Measurements from ENCODE around the gene BTK.
A peak's percentile ranks its signal among the peaks of the same experiment; 100 is the strongest.

Gene BTK

DNA sequence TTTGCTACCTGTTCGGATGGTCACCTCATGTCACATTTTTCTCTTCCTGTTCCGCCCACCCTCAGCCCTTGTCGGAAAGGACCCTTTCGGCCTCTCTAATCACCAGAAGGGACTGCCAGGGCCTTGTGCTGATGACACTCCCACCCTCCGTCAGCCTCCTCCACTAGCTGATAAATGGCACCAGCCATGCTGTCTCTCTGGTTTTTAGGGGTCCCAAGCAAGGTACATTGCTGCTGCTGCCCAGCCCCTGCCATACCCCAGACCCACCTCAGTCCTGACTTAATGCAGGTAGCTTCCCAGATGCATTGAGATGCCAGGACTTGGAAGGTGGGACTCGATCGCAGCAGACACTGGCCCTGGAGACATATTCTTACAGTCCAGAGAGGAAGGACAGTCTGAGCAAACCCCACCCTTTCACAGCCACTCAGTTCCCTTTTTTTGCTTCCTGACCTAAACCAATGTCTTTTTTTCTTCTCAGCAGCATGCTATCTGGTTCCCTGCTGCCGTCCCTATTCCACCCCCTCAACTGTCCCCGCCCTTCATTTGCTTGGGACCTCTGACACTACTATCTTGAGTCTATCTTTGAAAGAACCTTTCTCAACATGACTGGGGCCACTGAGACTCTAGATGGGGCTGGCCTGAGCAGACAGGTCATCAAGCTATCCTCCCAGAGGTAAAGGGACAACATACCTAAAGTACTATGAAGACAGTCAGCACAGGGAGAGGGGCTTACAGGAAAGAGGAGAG, at the start of gene BTK:
Gene BTK (minus strand): TSS at position 397 of the 747 bp plus-strand sequence. CDS start 10,907 bp downstream, outside the sequence.
- peak; percentile 62 for DNase-seq

DNA sequence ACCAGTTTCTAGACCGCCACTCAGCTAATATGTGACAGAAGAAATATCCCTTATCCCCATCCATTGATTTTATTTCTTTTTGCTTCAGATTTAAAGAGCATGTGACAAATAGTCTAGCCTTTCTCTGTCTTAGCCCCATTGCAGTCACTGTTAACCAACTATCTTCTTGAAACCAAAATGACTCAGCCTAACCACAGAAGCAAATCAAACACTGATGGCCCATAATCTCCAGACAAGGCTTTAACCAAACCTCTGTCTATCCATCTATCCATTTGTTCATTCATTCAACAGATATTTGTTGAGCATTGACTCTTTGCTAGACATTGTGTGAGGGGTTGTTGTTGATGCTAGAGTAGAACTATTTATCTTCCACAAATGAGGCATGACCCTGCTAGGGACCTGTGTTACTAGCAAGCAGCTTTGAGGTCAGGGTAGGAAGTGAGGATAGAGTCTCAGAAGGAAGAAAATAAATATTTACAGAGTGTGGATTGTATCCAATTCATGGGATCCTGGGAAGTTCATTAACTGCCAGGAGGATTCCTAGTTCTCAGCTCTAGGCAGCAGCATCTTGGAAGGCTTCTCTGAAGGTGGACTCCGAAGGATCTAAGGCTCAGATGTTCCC, 44.6 kb upstream of the BTK start:
- no peak for DNase-seq

DNA sequence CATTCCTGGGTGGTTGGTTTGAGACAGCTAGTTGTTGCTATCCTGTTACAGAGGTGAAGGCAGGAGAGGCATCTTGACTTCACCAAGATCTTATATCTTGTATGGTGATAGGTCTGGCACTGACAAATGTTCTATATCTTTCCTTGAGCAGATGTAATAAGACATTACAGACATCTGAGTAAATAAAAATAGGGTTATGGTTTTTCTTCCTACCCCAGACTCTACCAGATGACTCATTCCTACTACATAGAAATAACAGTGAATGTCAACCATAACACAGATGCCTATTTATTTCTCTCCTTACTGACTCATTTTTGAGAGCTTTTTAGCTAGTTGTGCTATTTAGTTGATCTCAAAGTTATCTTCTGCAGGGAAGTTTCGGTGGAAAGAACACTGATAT, 43.9 kb upstream of the BTK start:
- no peak for DNase-seq

DNA sequence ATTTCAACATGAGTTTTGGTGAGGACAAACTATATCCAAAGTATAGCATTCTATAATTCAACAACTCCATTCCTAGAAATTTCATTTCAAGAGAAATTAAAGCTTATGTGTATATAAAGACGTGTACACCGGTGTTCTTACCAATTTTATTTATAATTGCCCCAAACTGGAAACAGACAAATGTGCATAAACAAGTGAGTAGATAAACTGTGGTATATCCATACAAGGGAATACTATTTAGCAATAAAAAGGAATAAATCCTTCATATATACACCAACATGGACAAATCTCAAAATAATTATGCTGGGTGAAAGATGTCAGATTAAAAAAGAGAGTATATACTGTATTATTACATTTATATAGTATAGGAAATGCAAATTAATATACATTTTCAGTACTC, 42.0 kb upstream of the BTK start:
- no peak for DNase-seq

DNA sequence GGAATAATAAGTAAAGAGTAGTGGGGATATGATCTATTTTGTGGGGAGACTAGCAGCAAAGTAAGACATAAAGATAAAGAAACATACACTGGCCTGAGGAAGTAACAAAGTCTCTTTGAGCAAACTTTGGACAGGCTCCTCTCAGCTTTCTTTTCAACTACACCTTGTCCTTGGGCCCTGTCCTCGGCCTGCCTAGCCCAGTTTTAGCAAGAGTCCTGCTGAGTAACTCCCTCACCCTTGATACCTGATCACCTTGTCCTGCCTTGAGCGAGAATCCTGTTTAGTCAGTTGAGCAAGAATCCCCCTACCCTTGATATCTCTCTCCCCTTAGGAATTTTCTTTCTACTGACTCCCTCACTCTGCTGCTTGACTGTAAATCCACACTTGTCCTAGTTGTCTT, 33.5 kb upstream of the BTK start:
- no peak for DNase-seq

DNA sequence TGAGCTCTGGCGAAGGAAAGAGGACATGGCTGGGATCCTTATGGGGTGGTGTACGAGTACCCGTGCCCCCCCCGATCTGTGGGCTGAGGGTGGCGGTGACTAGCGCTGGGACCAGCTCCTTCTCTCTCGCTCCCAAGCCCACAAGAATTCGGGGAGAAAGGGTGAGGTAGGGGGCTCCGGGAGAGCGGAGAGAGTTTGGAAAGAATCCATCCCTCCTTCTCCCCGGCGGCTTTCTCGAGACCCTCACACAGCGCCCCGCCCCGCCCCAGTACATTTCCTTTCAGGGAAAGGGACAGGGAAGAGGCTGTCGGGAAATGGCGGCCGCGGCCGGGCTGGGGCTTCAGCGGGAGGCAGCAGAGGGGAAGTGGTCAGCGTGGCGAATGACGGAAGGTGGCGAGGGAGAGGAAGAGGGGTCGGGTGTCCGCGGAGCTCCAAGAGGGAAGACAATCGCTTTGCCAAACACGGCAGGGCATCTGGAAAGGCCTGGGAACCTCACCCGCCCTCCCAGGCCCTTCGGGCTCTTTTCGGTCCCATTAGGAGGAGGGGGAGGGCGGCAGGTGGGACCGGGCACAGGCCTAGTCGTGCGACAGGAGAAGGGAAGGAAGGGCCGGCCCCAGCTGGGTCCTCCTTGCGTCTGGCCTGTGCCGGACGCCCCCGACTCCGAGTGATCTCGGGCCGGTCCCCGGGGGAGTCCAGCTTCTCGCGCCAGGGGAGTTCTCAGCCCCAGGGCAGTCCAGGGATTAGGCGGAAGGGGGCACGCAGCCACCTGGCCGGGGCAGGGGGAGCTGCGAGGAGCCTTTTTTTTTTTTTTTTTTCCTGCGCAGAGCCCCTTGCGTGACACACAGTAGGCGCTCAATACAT, 32.2 kb upstream of the BTK start:
- no peak for DNase-seq

DNA sequence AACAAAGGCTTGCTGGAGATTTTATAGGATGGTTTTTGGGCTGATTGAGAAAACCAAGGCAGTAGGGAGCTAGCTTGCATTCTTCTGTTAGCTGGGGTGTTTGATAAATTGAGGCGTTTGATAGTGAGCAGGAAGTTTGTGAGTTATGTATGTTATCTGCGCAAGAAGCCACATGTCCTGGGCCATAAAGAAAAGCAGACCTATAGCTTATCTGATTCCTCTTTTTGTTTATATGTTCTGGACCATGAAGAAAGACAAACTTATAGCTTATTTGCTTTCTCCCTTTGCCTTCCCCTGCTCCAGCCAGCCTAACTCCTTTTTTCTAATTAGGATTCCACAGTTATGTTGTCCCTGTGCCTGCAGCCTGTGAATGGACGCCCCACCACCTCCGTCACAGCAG, 31.2 kb upstream of the BTK start:
- DNase-seq = no peak

DNA sequence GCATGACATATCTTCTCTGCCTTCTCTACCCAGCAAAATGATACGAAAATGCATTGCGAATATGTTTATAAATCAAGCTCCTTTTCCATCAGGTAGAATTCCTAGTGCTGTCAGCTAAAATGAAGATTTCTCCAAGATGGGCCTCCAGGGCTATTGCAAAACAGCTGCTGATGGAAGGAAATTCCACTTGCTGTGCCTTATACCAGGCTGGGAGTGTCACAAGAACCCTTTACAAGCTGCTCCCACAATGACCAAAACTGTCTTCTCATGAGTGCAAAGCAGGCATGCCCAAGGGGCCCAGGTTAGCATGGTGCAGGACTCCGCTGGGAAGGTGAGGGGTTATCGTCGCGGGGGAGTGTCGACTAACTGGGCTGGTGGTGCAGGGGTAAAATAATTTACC, 30.7 kb upstream of the BTK start:
- no peak for DNase-seq

DNA sequence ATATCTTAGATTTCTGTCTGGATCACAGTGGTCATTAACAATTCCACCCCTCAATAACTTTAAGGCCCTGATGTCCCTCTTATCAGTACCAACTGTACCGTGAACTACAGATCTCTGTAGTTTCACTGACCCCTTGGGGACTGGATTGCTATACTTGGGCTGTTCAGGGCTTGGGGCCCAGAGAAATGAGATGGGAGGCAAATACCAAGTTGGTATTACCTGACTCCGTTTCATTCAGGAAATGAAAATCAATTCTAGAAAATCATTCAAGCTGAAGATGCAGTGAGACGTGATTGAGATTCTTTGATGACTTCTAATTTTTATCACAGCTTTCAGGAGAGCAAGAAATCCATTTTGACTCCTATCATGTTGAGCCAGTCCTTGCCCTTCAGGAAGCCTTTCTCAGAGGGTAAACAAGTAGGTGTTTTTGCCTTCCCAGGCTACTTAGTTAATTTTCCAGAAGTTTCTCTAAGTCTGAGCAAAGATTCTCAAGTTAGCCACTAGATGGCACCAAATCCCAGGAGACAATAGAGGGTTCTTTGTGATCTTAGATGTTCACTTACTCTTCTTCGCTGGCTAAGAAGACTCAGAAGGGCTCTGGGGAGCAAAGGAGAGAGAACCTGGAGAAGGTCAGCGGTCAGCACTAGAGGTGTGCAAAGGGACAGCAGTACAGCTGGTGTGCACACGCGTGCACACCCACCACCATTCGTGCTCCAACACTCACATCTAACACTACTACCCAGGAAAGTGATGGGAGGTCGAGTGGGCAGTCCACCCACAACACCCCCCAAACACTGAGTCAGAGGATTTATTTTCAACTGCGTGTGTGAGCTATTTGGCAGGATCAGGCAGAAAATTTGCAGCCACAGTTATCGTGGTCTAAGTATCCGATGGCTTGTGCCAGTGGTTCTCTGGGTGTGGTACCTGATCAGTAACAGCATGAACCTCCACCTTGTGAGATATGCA, 29.5 kb upstream of the BTK start:
- DNase-seq = peak; percentile 63

DNA sequence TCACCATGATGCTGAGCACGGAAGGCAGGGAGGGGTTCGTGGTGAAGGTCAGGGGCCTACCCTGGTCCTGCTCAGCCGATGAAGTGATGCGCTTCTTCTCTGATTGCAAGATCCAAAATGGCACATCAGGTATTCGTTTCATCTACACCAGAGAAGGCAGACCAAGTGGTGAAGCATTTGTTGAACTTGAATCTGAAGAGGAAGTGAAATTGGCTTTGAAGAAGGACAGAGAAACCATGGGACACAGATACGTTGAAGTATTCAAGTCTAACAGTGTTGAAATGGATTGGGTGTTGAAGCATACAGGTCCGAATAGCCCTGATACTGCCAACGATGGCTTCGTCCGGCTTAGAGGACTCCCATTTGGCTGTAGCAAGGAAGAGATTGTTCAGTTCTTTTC, 26.0 kb upstream of the BTK start:
- no peak for DNase-seq

DNA sequence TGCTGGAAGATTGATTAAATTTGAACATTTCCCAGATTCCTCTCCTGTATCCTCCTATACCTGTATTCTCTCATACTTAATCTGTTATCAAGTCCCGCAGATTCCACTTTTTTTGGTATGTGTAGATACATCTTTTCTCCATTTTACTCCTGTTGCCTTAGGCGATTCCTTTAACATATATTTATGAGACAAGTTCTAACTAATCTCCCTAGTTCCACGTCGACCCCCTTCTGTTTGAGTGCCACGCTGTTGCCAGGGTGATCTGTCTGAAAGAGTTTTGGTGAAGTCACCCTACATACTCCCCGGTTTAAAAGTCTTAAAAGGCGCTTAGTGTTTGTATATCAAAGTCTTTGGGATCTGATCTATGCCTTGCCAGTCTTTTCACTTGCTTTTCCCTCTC, 24.5 kb upstream of the BTK start:
- DNase-seq = no peak

DNA sequence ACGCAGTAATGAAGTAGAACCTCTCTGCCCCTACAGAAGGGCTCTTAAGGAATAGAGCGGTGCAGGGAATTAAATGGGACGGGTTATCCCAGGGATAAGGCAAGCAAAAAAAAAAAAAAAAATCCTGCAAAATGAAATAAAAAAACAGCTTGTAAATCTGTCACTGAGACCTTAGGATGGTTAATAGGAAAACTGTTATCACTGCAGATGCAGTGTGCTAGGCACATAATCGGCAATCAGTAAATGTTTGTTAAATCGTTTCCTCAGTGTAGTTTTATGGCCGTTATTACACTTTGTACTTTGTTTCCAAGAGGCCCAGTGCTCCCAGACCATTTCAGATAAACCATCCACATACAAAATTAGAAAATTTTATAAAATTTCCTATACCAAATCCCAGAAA, 23.1 kb upstream of the BTK start:
- no peak for DNase-seq

DNA sequence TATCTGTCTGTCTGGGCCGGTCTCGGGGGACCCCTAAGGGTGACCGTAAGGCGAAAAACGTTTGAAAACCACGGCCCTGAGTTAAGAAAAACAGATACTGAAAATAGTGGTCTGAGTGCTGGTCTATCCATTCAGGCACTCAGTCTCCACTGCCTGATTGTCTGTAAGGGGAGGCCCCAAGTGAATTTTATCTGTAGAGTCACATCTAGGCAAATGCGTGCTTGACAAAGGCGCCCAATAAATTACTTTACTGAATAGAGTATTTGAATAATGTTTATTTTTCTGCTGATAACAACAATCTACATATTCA, 22.5 kb upstream of the BTK start:
- DNase-seq = no peak

DNA sequence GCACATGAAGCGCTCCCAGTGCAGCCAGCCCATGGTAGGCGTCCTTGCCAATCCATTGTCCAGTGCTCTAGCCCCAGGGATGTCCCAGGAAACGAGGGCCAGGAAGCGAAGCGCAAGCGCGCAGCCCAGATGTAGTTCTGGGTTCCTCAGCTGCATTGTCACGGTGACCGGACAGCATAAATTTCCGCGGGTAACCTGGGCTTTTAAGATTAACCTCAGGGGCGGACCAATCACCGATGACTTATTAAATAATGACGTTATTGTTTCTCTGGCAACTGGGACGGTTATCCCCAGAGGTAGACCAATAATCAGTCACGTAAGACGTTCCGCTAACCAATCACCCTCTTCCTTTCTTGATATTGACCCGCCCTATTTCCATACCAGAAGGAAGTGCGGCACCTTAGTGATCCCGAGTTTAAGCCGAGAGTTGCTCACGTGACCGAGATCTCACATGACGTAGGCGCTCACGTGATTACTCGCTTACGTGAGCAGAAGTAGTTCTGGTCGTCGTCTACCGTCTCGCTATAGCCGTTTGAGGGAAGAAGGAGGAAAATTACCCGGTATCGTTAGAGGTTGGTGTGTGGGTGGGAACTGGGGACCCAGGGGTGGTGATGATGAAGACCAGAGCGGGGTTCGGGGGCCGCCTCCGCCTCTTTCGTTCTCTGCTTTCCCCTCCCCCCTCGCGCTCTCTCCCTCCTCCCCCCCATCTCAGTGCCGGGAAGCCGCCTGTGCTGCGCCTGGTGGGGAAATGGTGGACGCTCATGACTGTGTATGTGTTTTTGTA, 21.9 kb upstream of the BTK start, which contains the start of the genes GLA and HNRNPH2:
Gene GLA (minus strand): TSS at position 178 of the 784 bp plus-strand sequence. CDS start 22 bp downstream, at position 156.
Gene HNRNPH2 (plus strand): TSS at position 475 of the 784 bp plus-strand sequence. CDS start 3,767 bp downstream, outside the sequence.
- peak; percentile 95 for DNase-seq

DNA sequence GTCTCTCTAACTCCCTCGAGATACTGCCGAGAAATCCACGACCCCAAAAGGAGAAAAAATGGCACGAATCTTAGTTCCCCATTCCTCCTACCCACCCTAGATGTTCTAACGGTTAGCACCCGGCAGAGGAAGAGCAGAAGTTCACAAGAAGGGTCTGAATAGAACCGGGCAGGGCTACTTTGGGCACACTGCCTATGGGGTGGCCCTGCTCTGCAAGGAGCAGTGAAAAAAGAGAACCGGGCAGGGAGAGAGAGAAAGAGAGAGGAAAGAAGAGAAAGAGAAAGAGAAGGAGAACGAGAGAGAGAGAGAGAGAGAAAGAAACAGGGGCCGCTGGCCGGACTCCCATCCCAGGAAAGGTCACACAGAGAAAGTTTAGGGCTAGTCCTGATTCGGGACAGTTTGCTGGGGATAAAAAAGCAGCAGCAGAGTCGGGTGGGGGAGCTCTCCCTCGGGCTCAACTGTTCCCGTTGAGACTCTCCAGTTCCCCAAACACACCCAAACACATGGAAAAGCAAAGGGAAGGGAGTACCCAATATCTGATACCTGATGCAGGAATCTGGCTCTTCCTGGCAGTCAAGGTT, 21.3 kb upstream of the BTK start:
- DNase-seq = peak; percentile 32

DNA sequence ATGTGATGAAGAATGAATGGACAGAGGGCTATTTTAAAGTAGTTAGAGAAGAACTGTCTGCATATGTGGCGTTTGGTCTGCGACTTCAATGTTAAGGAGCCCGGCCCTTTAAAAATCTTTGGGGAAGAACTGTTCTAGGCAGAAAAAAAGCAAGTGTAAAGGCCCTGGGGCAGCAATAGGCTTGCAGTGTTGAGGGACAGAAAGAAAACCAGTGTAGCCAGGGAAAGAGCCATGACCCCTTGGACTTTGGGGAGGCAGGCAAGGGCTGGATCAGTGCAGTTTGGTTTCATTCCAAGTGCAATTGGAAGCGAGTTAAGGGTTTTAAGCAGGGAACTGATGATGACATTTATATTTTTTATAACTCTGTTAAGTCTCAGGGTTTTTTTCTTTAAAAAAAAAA, 13.8 kb upstream of the BTK start:
- DNase-seq = no peak

DNA sequence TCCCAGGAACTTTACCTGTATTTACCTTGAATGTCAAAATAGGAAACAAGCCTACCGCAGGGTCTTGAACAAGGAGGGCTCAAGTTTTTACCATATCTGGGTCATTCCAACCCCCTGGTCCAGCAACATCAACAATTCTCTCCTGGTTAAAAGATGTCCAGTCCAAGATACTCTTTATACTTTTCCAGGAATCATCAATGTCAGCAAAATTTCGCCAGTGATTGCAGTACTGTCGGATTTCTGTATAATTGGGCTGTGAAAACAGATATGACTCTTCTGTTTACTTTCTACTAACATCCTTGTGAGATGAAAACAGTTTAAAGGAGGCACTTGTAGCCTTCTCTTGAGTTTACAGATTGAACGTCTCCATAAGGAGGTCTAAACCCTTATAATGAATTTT, 12.7 kb upstream of the BTK start:
- DNase-seq = no peak

DNA sequence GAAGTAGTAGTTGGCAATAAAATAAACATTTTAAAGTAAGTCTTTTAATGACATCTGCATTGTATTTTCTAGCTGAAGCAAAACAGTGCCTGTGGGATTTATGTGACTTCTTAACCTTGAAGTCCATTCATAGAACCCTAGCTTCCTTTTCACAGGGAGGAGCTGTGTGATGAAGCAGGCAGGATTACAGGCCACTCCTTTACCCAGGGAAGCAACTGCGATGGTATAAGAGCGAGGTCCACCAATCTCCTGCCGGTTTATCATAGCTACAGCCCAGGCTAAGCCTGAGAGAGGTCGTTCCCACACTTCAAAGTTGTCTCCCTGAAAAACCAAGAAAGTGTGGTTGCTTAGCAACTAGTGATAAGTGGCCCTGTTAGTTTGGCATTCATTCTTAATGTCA, 11.8 kb upstream of the BTK start:
- DNase-seq = no peak

DNA sequence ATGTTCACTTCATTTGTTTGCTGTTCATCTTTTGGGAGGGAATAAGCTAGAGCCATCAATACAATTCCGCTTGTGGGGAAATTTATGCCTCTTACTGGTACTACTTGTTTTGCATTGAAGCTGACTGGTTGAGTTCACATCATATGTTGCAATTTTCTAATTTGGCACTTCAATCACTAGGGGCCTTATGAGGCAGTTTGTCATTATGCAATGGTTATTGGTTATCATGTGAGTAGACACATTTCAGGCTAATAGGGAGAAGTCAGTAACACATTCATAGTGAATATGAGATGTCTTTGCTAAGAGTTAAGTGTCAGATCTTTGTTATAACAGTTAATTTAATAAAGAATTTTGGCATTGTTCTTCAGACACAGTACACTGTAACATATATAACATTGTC, 9.8 kb upstream of the BTK start:
- DNase-seq = no peak

DNA sequence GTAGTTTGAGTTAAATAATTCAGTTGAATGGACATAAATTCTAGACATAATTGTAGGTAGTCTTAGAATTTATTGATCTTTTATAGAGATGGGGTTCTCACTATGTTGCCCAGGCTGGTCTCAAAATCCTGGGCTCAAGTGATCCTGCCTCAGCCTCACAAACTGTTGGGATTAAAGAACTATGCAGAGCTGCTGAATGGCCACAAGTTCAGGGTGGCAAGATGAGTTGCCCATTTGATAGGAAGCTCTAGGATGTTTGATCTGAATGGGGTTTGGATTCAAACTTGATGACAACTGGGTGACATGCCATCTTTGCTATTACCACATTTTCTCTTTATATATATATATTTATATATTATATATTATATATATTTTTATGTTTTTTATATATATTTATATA, 8.4 kb upstream of the BTK start:
- no peak for DNase-seq

DNA sequence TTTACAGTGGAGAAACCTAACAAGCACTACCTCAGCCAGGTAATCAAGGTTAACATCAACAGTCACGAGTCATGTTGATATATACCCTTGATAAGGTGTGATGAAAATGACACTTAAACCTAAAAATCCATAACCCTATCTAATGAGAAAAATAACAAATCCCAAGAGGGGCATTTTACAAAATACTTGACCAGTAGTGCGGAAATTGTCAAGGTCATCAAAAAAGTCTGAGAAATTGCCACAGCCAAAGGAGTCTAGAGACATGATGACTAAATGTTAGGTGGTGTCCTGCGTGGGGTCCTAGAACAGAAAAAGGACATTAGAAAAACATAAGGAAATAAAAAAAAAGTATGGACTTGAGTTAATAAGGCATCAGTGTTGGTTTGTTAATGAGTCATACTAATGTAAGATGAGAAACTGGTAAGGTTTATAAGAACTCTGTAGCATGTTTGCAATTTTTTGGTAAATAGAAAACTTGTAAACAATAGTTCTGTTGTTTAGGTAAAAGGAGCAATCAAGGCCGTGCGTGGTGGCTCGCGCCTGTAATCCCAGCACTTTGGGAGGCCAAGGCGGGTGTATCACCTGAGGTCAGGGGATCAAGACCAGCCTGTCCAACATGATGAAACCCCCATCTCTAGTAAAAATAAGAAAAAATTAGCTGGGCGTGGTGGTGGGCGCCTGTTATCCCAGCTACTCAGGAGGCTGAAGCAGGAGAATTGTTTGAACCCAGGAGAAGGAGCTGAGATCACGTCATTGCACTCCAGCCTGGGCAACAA, 7.7 kb upstream of the BTK start:
- no peak for DNase-seq
